ENCODE measurements around the gene CD1C.
A peak's percentile ranks its signal among the peaks of the same experiment; 100 is the strongest.

The CD1C gene

GRCh38 chr1:158329300-158329699 is 39.6 kb downstream of the CD1C start:
- H3K79me2 ChIP-seq (ENCODE audit: insufficient read depth, low read length): no peaks in the 10 kb centered on the region
- H3K4me3 ChIP-seq (ENCODE audit: low read depth, low read length, poor library complexity, severe bottlenecking): no peak overlapping the region
- TF ChIP-seq CTCF (IDR thresholded peaks at IDR 0.05; ENCODE audit: low read length): no peak
- no peaks in the 10 kb centered on the region for H4K20me1 ChIP-seq (ENCODE audit: insufficient read depth, low read length)
- no peak overlapping the region for H2AFZ ChIP-seq (ENCODE audit: low read length)
- no peaks in the 10 kb centered on the region for H3K27me3 ChIP-seq (ENCODE audit: insufficient read depth, low read length)
- no peaks in the 10 kb centered on the region for H3F3A ChIP-seq (ENCODE audit: insufficient read depth, low read length)
- H3K9ac ChIP-seq (ENCODE audit: low read length): no peak overlapping the region
- H3K4me2 ChIP-seq (ENCODE audit: low read length): no peak overlapping the region
- H3K27ac ChIP-seq (ENCODE audit: low read depth, low read length, poor library complexity, severe bottlenecking): no peak overlapping the region
- no peaks in the 10 kb centered on the region for H3K36me3 ChIP-seq (ENCODE audit: insufficient read depth, low read length)
- no peaks in the 10 kb centered on the region for H3K9me2 ChIP-seq (ENCODE audit: low read depth, low read length)
- H3K9me3 ChIP-seq (ENCODE audit: low read length): no peaks in the 10 kb centered on the region
- no peaks in the 10 kb centered on the region for H3K4me1 ChIP-seq (ENCODE audit: insufficient read depth, low read length, severe bottlenecking)

- Histone ChIP-seq H4K20me1 (ENCODE audit: insufficient read depth, low read length) (no peaks in the 10 kb centered on the region), H2AFZ (ENCODE audit: low read length) (no peak overlapping the region), H3K36me3 (ENCODE audit: insufficient read depth, low read length) (no peaks in the 10 kb centered on the region), H3K4me2 (ENCODE audit: low read length) (no peak overlapping the region), H3K79me2 (ENCODE audit: insufficient read depth, low read length) (no peaks in the 10 kb centered on the region), H3K9ac (ENCODE audit: low read length) (no peak overlapping the region), H3K4me3 (ENCODE audit: low read depth, low read length, poor library complexity, severe bottlenecking) (no peak overlapping the region), H3K27ac (ENCODE audit: low read depth, low read length, poor library complexity, severe bottlenecking) (no peak overlapping the region), H3K4me1 (ENCODE audit: insufficient read depth, low read length, severe bottlenecking) (no peaks in the 10 kb centered on the region), H3K9me2 (ENCODE audit: low read depth, low read length) (no peaks in the 10 kb centered on the region), H3K9me3 (ENCODE audit: low read length) (no peaks in the 10 kb centered on the region), H3F3A (ENCODE audit: insufficient read depth, low read length) (no peaks in the 10 kb centered on the region), H3K27me3 (ENCODE audit: insufficient read depth, low read length) (no peaks in the 10 kb centered on the region)
- TF ChIP-seq CTCF (IDR thresholded peaks at IDR 0.05; ENCODE audit: low read length): peak; percentile 68
- no peak for TF ChIP-seq EZH2 (IDR thresholded peaks at IDR 0.05; ENCODE audit: borderline replicate concordance, low read length)
These were observed 40.0 kb downstream of the CD1C start for GRCh38 chr1:158329733-158330132.

- Histone ChIP-seq H3K36me3 (ENCODE audit: insufficient read depth, low read length) (no peaks in the 10 kb centered on the region), H3F3A (ENCODE audit: insufficient read depth, low read length) (no peaks in the 10 kb centered on the region), H3K4me3 (ENCODE audit: low read depth, low read length, poor library complexity, severe bottlenecking) (no peak overlapping the region), H2AFZ (ENCODE audit: low read length) (no peak overlapping the region), H3K9ac (ENCODE audit: low read length) (no peak overlapping the region), H3K27ac (ENCODE audit: low read depth, low read length, poor library complexity, severe bottlenecking) (no peak overlapping the region), H3K4me2 (ENCODE audit: low read length) (no peak overlapping the region), H3K9me3 (ENCODE audit: low read length) (no peaks in the 10 kb centered on the region), H3K79me2 (ENCODE audit: insufficient read depth, low read length) (no peaks in the 10 kb centered on the region), H3K4me1 (ENCODE audit: insufficient read depth, low read length, severe bottlenecking) (no peaks in the 10 kb centered on the region), H3K9me2 (ENCODE audit: low read depth, low read length) (no peaks in the 10 kb centered on the region), H3K27me3 (ENCODE audit: insufficient read depth, low read length) (no peaks in the 10 kb centered on the region), H4K20me1 (ENCODE audit: insufficient read depth, low read length) (no peaks in the 10 kb centered on the region)
- no peak for TF ChIP-seq EZH2 (IDR thresholded peaks at IDR 0.05; ENCODE audit: borderline replicate concordance, low read length)
- no peak for TF ChIP-seq CTCF (IDR thresholded peaks at IDR 0.05; ENCODE audit: low read length)
These were observed 40.8 kb downstream of the CD1C start for GRCh38 chr1:158330391-158331105.
